WI38 (cell line): ENCODE measurements around the gene GPR180.
A peak's percentile ranks its signal among the peaks of the same experiment; 100 is the strongest.

Experiments used
- H3K4me3 ChIP-seq: 2 replicates; pipeline ENCODE4 v1.5.1; 2011; ENCODE audit warnings: low read depth, mild to moderate bottlenecking, control low read depth, low read length
- TF ChIP-seq, protein P1 (sequence below): IDR thresholded peaks from 2 replicates; pipeline ENCODE4 v1.5.1; 2012; ENCODE audit warnings: low read depth, mild to moderate bottlenecking, control low read depth, low read length

Gene GPR180

DNA sequence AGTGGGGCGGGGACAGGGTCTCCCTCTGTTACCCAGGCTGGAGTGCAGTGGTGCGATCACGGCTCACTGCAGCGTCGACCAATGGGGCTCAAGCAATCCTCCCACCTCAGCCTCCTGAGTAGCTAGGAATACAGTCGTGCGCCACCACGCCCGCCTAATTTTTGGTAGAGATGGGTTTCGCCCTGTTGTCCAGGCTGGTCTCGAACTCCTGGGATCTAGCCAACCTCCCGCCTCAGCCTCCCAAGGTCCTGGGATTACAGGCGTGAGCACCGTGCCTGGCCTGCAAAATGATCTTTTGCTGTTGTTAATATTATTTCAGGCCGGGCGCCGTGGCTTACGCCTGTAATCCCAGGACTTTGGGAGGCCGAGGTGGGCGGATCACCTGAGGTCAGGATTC, 5.1 kb upstream of the GPR180 start:
- TF ChIP-seq, protein P1, sequence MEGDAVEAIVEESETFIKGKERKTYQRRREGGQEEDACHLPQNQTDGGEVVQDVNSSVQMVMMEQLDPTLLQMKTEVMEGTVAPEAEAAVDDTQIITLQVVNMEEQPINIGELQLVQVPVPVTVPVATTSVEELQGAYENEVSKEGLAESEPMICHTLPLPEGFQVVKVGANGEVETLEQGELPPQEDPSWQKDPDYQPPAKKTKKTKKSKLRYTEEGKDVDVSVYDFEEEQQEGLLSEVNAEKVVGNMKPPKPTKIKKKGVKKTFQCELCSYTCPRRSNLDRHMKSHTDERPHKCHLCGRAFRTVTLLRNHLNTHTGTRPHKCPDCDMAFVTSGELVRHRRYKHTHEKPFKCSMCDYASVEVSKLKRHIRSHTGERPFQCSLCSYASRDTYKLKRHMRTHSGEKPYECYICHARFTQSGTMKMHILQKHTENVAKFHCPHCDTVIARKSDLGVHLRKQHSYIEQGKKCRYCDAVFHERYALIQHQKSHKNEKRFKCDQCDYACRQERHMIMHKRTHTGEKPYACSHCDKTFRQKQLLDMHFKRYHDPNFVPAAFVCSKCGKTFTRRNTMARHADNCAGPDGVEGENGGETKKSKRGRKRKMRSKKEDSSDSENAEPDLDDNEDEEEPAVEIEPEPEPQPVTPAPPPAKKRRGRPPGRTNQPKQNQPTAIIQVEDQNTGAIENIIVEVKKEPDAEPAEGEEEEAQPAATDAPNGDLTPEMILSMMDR = no peak
- H3K4me3 ChIP-seq = peak overlapping the region; percentile 98

DNA sequence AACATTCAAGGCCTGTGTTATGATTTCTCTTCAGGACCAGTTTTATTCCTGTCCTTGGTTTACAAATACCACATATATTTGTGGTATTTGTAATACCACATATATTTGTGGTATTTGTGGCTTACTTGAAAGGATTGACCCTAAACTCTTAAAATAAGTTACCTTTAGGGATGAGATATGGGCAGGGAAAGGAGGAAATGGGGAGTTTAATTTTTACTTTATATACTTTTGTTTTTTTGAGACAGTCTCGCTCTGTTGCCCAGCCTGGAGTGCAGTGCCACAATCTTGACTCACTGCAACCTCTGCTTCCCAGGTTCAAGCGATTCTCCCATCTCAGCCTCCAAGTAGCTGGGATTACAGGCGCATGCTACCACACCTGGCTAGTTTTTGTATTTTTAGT, 3.4 kb upstream of the GPR180 start:
- no peak overlapping the region for H3K4me3 ChIP-seq
- TF ChIP-seq, protein P1 = no peak

DNA sequence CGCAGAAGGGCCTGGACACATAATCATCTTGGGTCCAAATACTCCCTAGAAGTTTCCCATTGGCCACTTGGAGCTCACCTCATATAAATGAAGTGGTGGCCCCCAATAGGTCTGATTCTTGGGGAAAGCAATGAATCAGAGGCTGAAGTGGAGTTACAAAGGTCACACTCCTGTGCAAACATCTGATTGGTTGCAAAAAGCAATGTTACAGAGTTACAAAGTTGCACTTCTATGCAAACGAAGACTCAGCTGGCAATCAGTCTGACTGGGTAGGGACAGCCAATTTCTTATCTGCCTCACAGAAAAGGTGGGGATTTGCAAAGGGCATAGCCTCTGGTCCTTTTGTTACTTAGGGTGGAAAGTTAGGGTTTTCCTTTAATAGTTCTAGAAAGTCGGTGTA, 1.8 kb upstream of the GPR180 start:
- H3K4me3 ChIP-seq = no peak overlapping the region
- TF ChIP-seq, protein P1 = no peak

DNA sequence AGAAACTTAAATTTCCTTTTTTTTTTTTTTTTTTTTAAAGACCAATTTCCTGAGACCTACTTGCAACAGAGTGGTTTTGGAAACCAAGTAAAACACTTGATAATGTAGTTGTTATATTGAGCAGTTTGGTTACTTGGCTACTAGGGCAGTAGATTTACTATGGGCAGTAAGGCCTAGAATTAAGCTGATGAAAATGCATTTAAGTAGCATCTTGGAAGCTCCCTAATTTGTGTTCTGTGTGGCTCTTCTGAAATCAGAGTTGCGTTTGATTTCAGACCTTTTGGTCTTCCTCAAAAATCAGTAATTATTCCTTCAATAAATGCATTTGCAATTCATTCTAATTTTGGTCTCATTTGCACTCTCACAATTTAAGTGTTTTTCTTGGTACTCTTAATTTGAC, 810 bp downstream of the GPR180 start:
- H3K4me3 ChIP-seq = peak overlapping the region; percentile 93
- TF ChIP-seq, protein P1 = no peak

DNA sequence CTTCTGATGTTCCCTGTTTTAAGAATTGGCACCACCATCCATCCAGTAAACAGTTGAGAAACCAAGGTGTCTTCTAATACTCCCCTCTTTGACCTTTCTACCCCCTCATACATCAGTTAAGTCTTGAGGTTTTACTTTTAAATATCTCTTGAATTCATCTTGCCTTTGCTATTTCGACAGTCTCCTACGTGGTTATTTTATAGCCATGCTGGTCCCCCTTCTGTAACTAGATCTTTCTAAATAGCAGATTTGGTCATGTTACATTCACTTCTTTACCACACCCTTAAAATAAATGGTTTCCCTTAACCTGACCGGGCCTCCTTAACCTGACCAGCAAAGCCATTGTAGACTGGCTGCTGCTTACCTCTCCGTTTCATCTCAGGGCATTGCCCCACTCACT, 5.4 kb downstream of the GPR180 start:
- H3K4me3 ChIP-seq = no peak overlapping the region
- TF ChIP-seq, protein P1 = no peak

DNA sequence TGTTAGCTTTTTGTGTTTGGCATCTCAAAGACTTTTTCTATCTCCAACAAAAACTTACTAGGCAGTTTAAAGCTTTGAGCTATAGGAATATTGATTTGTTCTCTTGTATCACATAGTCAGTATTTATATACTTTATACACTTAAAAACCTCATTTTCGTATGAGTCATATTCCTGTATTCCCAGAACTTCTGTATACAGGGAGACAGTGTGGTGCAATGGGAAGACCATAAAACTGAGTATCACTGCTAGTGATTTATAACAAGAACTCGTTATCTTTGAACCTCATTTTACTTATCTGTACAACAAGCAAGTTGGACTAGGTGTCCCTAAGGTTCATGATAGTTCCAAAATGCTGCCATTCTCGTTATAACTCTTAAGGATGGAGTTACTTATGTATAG, 6.3 kb downstream of the GPR180 start:
- no peak overlapping the region for H3K4me3 ChIP-seq
- TF ChIP-seq, protein P1 = no peak

DNA sequence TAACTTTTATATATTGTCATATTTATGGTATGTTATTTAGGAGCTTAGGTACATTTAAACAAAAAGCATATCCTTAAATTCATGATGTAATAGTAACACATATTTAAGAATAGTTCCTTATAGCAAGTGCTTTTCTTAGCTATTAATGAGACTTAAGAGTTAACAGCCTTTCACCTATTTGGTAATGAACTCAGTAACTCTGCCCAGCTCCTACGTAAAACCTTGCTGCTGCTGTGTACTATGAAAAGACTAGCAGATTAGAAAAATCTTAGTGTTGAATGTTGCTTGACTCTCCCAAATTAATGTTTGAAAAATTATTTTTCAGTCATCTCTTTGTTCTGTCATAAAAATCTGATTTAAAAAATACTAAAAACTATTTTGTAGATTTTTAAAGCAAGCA, 6.9 kb downstream of the GPR180 start:
- TF ChIP-seq, protein P1 = no peak
- H3K4me3 ChIP-seq = no peak overlapping the region
